GM12878 (cell line): ENCODE data around the gene LBHD1. TPM values are rescaled to one million over a fixed set of nuclear protein-coding genes. Genes with fewer than 3 reads are reported as not detected.

Experiments used
- ATAC-seq: fragments of 200-7000 bp; cut with Tn5 transposase; 3 replicates; pipeline ENCODE4 v1.9.1; 2020; ENCODE audit warnings: mild to moderate bottlenecking, moderate library complexity
- BruUV-seq: library from RNA; stranded (reverse); fragments of 400-500 nt; replicated peaks from 2 replicates; lab custom pipeline; 2021; lab: Mats Ljungman, UMichigan
- CTCF ChIA-PET: fragments of 300-600 bp; sonication (Branson Sonifier 250); formaldehyde crosslinking; extraction: SDS; loops from one replicate; lab custom pipeline; 2021; ENCODE audit warnings: inconsistent platforms; lab: Yijun Ruan, JAX
- POLR2A ChIA-PET: fragments of 350-600 bp; formaldehyde crosslinking; extraction: SDS; loops from one replicate; lab custom pipeline; 2021; ENCODE audit warnings: inconsistent platforms; lab: Charles Lee
- RAD21 ChIA-PET: fragments of 300-600 bp; sonication (Branson Sonifier 250); formaldehyde crosslinking; loops from one replicate; lab custom pipeline; 2023; ENCODE audit warnings: antibody characterized with exemption; ENCODE audit not compliant: unreplicated experiment; lab: Charles Lee
- SMC1A ChIA-PET: fragments of 300-600 bp; sonication (Branson Sonifier 250); formaldehyde crosslinking; loops from one replicate; lab custom pipeline; 2023; ENCODE audit not compliant: unreplicated experiment, uncharacterized antibody; lab: Charles Lee
- DNase-seq: peaks from one replicate; pipeline ENCODE4 v3.0.0-alpha.2; 2011; ENCODE audit warnings: low read depth, low spot score
- FAIRE-seq: peaks from 3 replicates; lab custom pipeline; 2011; peaks lifted over from hg19 to GRCh38; lab: Jason Lieb, UNC
- H2AFZ ChIP-seq: 2 replicates; pipeline ENCODE4 v1.6.0; 2011; ENCODE audit warnings: low read depth, low read length, control low read depth; ENCODE audit not compliant: control insufficient read depth
- H3K27ac ChIP-seq: 2 replicates; pipeline ENCODE4 v1.5.1; 2011; ENCODE audit warnings: control low read depth; ENCODE audit not compliant: control insufficient read depth, insufficient read depth
- H3K27me3 ChIP-seq, 2 experiments: replicated peaks in 1 of 2; 2 replicates each; pipeline versions ENCODE4 v1.6.0 to v1.6.1; 2011; ENCODE audit warnings: low read length in 1 of 2; ENCODE audit not compliant: control insufficient read depth in 2 of 2, insufficient read depth in 2 of 2
- H3K36me3 ChIP-seq, 2 experiments: 2 replicates each; pipeline ENCODE4 v1.5.1; 2011; ENCODE audit warnings: low read length in 1 of 2; ENCODE audit not compliant: control insufficient read depth in 2 of 2, insufficient read depth in 2 of 2
- H3K4me1 ChIP-seq: 2 replicates; pipeline ENCODE4 v1.6.1; 2011; ENCODE audit warnings: mild to moderate bottlenecking, low read length, moderate library complexity, mixed read lengths; ENCODE audit not compliant: control insufficient read depth, insufficient read depth
- H3K4me2 ChIP-seq: 2 replicates; pipeline ENCODE4 v1.6.0; 2011; ENCODE audit warnings: control low read depth; ENCODE audit not compliant: control insufficient read depth, insufficient read depth
- H3K4me3 ChIP-seq: fragments of 200-600 bp; sonication (generic); 2 replicates; pipeline ENCODE4 v1.5.1; 2016
- H3K79me2 ChIP-seq: 2 replicates; pipeline ENCODE4 v1.6.0; 2011; ENCODE audit warnings: low read length; ENCODE audit not compliant: control insufficient read depth, insufficient read depth
- H3K9ac ChIP-seq: 2 replicates; pipeline ENCODE4 v1.8.0; 2011; ENCODE audit warnings: low read length, control low read depth, mixed read lengths; ENCODE audit not compliant: control insufficient read depth, insufficient read depth
- H3K9me3 ChIP-seq: replicated peaks from 3 replicates; pipeline ENCODE4 v1.5.1; 2011; ENCODE audit warnings: mild to moderate bottlenecking, low read length; ENCODE audit not compliant: control insufficient read depth, insufficient read depth
- H4K20me1 ChIP-seq: 2 replicates; pipeline ENCODE4 v1.6.0; 2011; ENCODE audit not compliant: control insufficient read depth, insufficient read depth
- ATF7 ChIP-seq: fragments of 450-650 bp; IDR thresholded peaks from 2 replicates; pipeline ENCODE4 v1.6.1; 2016; ENCODE audit warnings: low read depth, mild to moderate bottlenecking
- CREB1 ChIP-seq: IDR thresholded peaks from 2 replicates; pipeline ENCODE4 v1.6.1; 2012; ENCODE audit warnings: low read depth, mild to moderate bottlenecking, inconsistent platforms
- JUNB ChIP-seq: IDR thresholded peaks from 2 replicates; pipeline ENCODE4 v1.6.1; 2016; ENCODE audit warnings: antibody characterized with exemption, mild to moderate bottlenecking
- KAT2A ChIP-seq: conservative IDR thresholded peaks from 2 replicates; pipeline ENCODE4 v1.6.1; 2011; ENCODE audit warnings: low read depth, low read length; ENCODE audit not compliant: control insufficient read depth
- MYC ChIP-seq: IDR thresholded peaks from 2 replicates; pipeline ENCODE4 v1.6.1; 2011; ENCODE audit warnings: mild to moderate bottlenecking, low read length, moderate library complexity, inconsistent platforms; ENCODE audit not compliant: insufficient read depth, insufficient replicate concordance, insufficient read length, severe bottlenecking
- NFIC ChIP-seq: IDR thresholded peaks from 2 replicates; pipeline ENCODE4 v1.6.1; 2012; ENCODE audit warnings: low read depth, mild to moderate bottlenecking, inconsistent platforms, low read length, moderate library complexity
- PKNOX1 ChIP-seq: fragments of 450-650 bp; IDR thresholded peaks from 2 replicates; pipeline ENCODE4 v1.6.1; 2016; ENCODE audit warnings: mild to moderate bottlenecking
- RFX5 ChIP-seq: IDR thresholded peaks from 2 replicates; pipeline ENCODE4 v1.6.1; 2011; ENCODE audit warnings: low read depth, low read length, improper control_type of control experiment
- USF2 ChIP-seq: IDR thresholded peaks from 2 replicates; pipeline ENCODE4 v1.6.1; 2011; ENCODE audit warnings: low read depth, low read length, improper control_type of control experiment, borderline replicate concordance
- ZBTB4 ChIP-seq: fragments of 450-650 bp; formaldehyde crosslinking; IDR thresholded peaks from 2 replicates; pipeline ENCODE4 v1.4.0; 2022; ENCODE audit warnings: mild to moderate bottlenecking, moderate library complexity
- ZBTB40 ChIP-seq: fragments of 450-650 bp; IDR thresholded peaks from 2 replicates; pipeline ENCODE4 v1.6.1; 2016; ENCODE audit warnings: mild to moderate bottlenecking, moderate library complexity, borderline replicate concordance
- WGBS: methylation state at CpG from one replicate; pipeline ENCODE4 v1.1.6; 2016; ENCODE audit warnings: low lambda C conversion rate; ENCODE audit not compliant: insufficient replicate concordance, insufficient coverage; ENCODE audit errors: missing lambda C conversion rate; 5-methylcytosine and 5-hydroxymethylcytosine counted together
- in situ Hi-C: fragments of 300-500 bp; cut with MboI; formaldehyde crosslinking; loops from 9 replicates; pipeline ENCODE4 v1.14.3; 2018; ENCODE audit warnings: mixed read lengths
- intact Hi-C: fragments of 100-400 bp; cut with micrococcal nuclease; formaldehyde crosslinking; loops from one replicate; pipeline ENCODE4 v1.14.2; 2022; ENCODE audit not compliant: unreplicated experiment
- polyA plus RNA-seq, 11 experiments: library from polyadenylated mRNA; depleted of rRNA in 4 of 11; unstranded in 6 of 11; stranded (reverse) in 5 of 11; fragments of >200 nt; fragmentation: Nextera tagmentation in 4 of 11; fragmentation: Illumina TruSeq in 1 of 11; extraction: Ambion mirVana in 4 of 11; extraction: Trizol in 1 of 11; gene quantifications; 1 replicate in 1 of 11; 2 replicates in 10 of 11; pipeline versions ENCODE4 v1.2.1 to v1.2.3, GENCODE V29; 2011 to 2016; ENCODE audit warnings: inconsistent platforms in 2 of 11, missing spikeins in 2 of 11, low read depth in 1 of 11
- total RNA-seq, 4 experiments: library from RNA; depleted of rRNA in 3 of 4; stranded (reverse); fragments of >200 nt in 3 of 4; fragmentation: Illumina TruSeq in 1 of 4; extraction: Trizol in 1 of 4; gene quantifications; 2 replicates each; pipeline versions ENCODE4 v1.2.1 to v1.2.3, GENCODE V29; 2013 to 2021

Gene LBHD1
- total and polyA plus RNA-seq, 10 of the 15 experiments (the other 5 are each of a cell fraction or from before 2014, with no cell fraction given) = 0.79 to 12.0 (median 7.6) TPM

GRCh38 chr11:62682518-62682917 is 10.5 kb upstream of the LBHD1 start:
- Histone ChIP-seq H3K79me2 (peaks cover 18% of the 10 kb centered on the region), H3K36me3 (0 out of 4 replicates have a peak, but pooled peaks cover 0 to under 1% of the 10 kb centered on the region in 2 experiments), H3K4me2 (no peak overlapping the region), H3K4me3 (no peak overlapping the region), H3K27ac (no peak overlapping the region), H3K4me1 (peaks cover 6% of the 10 kb centered on the region), H3K9ac (no peak overlapping the region), H3K27me3 (no peaks in the 10 kb centered on the region), H4K20me1 (no peaks in the 10 kb centered on the region), H3K9me3 (no peaks in the 10 kb centered on the region), H2AFZ (no peak overlapping the region)
- FAIRE-seq (no peak), DNase-seq (no peak), ATAC-seq (no peak)
- no TSS peak for BruUV-seq
- intact Hi-C loops (loop anchor here (10.0 kb wide), 1 partner anchor 218 kb away; no protein-coding TSS in a partner anchor), in situ Hi-C loops (no loop called here)
- no peak for TF ChIP-seq CREB1
- no peak for TF ChIP-seq ZBTB40
- TF ChIP-seq NFIC = no peak
- TF ChIP-seq ATF7 = no peak
- TF ChIP-seq MYC = no peak
- no peak for TF ChIP-seq PKNOX1
- TF ChIP-seq RFX5 = no peak
- no peak for TF ChIP-seq USF2
- no peak for TF ChIP-seq ZBTB4 (CRISPR knock-in tag)
- TF ChIP-seq KAT2A = no peak
- TF ChIP-seq JUNB = no peak
- WGBS = 62% methylated on average over 7 of the region's 7 CpGs
- CTCF ChIA-PET = no interaction called here
- SMC1A ChIA-PET = interaction anchor here (0.8 to 1.3 kb wide), 2 partner anchors 11 to 87 kb away, joined by 3 to 4 read pairs; no protein-coding TSS in a partner anchor
- RAD21 ChIA-PET = no interaction called here
- POLR2A ChIA-PET = no interaction called here
